SK-N-SH treated with all-trans-retinoic acid at 6 μM for 48 hours (cell line): ENCODE measurements around the gene SLC25A29.
"Not testable (repeated sequence)": the region's sequence is repeated elsewhere in the genome, so short reads cannot be mapped to it uniquely, and the experiment has no call there.

Source experiments
- ARNTL ChIP-seq: fragments of 450-650 bp; formaldehyde crosslinking; IDR thresholded peaks from 2 replicates; pipeline ENCODE4 v1.5.0; 2020; ENCODE audit warnings: low read depth, mild to moderate bottlenecking, moderate library complexity, borderline replicate concordance
- CSDC2 ChIP-seq: fragments of 250-450 bp; sonication (Bioruptor Pico); IDR thresholded peaks from 2 replicates; pipeline ENCODE4 v1.5.0; 2020; ENCODE audit warnings: mild to moderate bottlenecking, moderate library complexity
- ESRRG ChIP-seq: fragments of 250-450 bp; sonication (Bioruptor Pico); IDR thresholded peaks from 2 replicates; pipeline ENCODE4 v1.6.1; 2021; ENCODE audit warnings: mild to moderate bottlenecking
- RARB ChIP-seq: fragments of 250-450 bp; sonication (Bioruptor Pico); IDR thresholded peaks from 2 replicates; pipeline ENCODE4 v1.8.0; 2021; ENCODE audit warnings: mild to moderate bottlenecking, moderate library complexity
- ZC3H10 ChIP-seq: fragments of 250-450 bp; sonication (Bioruptor Pico); IDR thresholded peaks from 2 replicates; pipeline ENCODE4 v1.5.1; 2021; ENCODE audit warnings: mild to moderate bottlenecking, moderate library complexity
- TF ChIP-seq, protein P1 (sequence below): fragments of 250-450 bp; sonication (Bioruptor Pico); IDR thresholded peaks from 2 replicates; pipeline ENCODE4 v1.5.1; 2021; ENCODE audit warnings: mild to moderate bottlenecking, moderate library complexity

DNA sequence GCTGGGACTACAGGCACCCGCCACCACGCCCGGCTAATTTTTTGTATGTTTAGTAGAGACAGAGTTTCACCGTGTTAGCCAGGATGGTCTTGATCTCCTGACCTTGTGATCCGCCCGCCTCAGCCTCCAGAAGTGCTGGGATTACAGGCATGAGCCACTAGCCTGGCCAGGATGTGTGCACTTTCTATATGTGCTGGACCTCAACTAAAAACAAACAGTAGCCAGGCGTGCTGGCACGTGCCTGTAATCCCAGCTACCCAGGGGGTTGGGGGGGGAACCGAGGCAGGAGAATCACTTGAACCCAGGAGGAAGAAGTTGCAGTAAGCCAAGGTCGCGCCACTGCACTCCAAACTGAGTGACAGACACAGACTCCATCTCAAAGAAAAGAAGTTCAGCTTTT, 9.5 kb downstream of the SLC25A29 start:
- not testable (repeated sequence) for TF ChIP-seq CSDC2 (CRISPR knock-in tag); ESRRG; ZC3H10 (CRISPR knock-in tag); ARNTL (CRISPR knock-in tag); RARB (CRISPR knock-in tag)
- TF ChIP-seq, protein P1, sequence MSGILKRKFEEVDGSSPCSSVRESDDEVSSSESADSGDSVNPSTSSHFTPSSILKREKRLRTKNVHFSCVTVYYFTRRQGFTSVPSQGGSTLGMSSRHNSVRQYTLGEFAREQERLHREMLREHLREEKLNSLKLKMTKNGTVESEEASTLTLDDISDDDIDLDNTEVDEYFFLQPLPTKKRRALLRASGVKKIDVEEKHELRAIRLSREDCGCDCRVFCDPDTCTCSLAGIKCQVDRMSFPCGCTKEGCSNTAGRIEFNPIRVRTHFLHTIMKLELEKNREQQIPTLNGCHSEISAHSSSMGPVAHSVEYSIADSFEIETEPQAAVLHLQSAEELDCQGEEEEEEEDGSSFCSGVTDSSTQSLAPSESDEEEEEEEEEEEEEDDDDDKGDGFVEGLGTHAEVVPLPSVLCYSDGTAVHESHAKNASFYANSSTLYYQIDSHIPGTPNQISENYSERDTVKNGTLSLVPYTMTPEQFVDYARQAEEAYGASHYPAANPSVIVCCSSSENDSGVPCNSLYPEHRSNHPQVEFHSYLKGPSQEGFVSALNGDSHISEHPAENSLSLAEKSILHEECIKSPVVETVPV (CRISPR knock-in tag), result not testable (repeated sequence)
